SK-N-SH (cell line): Measurements from ENCODE around the gene CCM2.

Experiments
- CHD2 ChIP-seq: fragments of 150-350 bp; IDR thresholded peaks from 2 replicates; pipeline ENCODE4 v1.6.1; 2018; ENCODE audit warnings: low read length; ENCODE audit not compliant: partially characterized antibody
- GABPA ChIP-seq: IDR thresholded peaks from 2 replicates; pipeline ENCODE4 v1.4.0; 2012; ENCODE audit warnings: low read depth, mild to moderate bottlenecking
- GATA2 ChIP-seq: sonication (generic); formaldehyde crosslinking; IDR thresholded peaks from 2 replicates; pipeline ENCODE4 v1.5.0; 2020; ENCODE audit warnings: mild to moderate bottlenecking, missing genetic modification reagents
- POLR2AphosphoS5 ChIP-seq: IDR thresholded peaks from 2 replicates; pipeline ENCODE4 v1.6.1; 2012; ENCODE audit warnings: low read depth, low read length
- RCOR1 ChIP-seq: fragments of 150-350 bp; IDR thresholded peaks from 2 replicates; pipeline ENCODE4 v1.6.1; 2017; ENCODE audit warnings: antibody characterized with exemption, low read length
- RXRA ChIP-seq: IDR thresholded peaks from 2 replicates; pipeline ENCODE4 v1.4.0; 2012; ENCODE audit warnings: low read depth, mild to moderate bottlenecking, borderline replicate concordance
- SMC3 ChIP-seq: IDR thresholded peaks from 2 replicates; pipeline ENCODE4 v1.6.1; 2012; ENCODE audit warnings: low read depth, low read length, improper control_type of control experiment
- TF ChIP-seq, protein P1 (sequence below): fragments of 200-600 bp; sonication (generic); IDR thresholded peaks from 2 replicates; pipeline ENCODE4 v1.6.1; 2017; ENCODE audit warnings: antibody characterized with exemption, mild to moderate bottlenecking, moderate library complexity
- TF ChIP-seq, protein P2 (sequence below): fragments of 150-350 bp; IDR thresholded peaks from 2 replicates; pipeline ENCODE4 v1.6.1; 2016; ENCODE audit warnings: mild to moderate bottlenecking, low read depth, low read length
- TF ChIP-seq, protein P3 (sequence below): IDR thresholded peaks from 2 replicates; pipeline ENCODE4 v1.4.0; 2012; ENCODE audit warnings: low read depth

GRCh38 chr7:45017253-45017652 is 17.3 kb downstream of the CCM2 start:
- TF ChIP-seq POLR2AphosphoS5, result no peak
- TF ChIP-seq, protein P1, sequence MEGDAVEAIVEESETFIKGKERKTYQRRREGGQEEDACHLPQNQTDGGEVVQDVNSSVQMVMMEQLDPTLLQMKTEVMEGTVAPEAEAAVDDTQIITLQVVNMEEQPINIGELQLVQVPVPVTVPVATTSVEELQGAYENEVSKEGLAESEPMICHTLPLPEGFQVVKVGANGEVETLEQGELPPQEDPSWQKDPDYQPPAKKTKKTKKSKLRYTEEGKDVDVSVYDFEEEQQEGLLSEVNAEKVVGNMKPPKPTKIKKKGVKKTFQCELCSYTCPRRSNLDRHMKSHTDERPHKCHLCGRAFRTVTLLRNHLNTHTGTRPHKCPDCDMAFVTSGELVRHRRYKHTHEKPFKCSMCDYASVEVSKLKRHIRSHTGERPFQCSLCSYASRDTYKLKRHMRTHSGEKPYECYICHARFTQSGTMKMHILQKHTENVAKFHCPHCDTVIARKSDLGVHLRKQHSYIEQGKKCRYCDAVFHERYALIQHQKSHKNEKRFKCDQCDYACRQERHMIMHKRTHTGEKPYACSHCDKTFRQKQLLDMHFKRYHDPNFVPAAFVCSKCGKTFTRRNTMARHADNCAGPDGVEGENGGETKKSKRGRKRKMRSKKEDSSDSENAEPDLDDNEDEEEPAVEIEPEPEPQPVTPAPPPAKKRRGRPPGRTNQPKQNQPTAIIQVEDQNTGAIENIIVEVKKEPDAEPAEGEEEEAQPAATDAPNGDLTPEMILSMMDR, result no peak
- TF ChIP-seq SMC3, result no peak
- no peak for TF ChIP-seq GATA2
- TF ChIP-seq, protein P2, sequence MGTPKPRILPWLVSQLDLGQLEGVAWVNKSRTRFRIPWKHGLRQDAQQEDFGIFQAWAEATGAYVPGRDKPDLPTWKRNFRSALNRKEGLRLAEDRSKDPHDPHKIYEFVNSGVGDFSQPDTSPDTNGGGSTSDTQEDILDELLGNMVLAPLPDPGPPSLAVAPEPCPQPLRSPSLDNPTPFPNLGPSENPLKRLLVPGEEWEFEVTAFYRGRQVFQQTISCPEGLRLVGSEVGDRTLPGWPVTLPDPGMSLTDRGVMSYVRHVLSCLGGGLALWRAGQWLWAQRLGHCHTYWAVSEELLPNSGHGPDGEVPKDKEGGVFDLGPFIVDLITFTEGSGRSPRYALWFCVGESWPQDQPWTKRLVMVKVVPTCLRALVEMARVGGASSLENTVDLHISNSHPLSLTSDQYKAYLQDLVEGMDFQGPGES, result no peak
- TF ChIP-seq, protein P3, sequence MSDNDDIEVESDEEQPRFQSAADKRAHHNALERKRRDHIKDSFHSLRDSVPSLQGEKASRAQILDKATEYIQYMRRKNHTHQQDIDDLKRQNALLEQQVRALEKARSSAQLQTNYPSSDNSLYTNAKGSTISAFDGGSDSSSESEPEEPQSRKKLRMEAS, result no peak
- no peak for TF ChIP-seq RXRA
- TF ChIP-seq RCOR1, result no peak
- TF ChIP-seq GABPA, result no peak
- no peak for TF ChIP-seq CHD2
